Kidney capillary endothelial cell (primary cell): ENCODE results near the gene PKN1.

Experiments
- DNase-seq: peaks from one replicate; pipeline ENCODE4 v3.0.0-alpha.2; 2018; ENCODE audit warnings: low spot score

Gene PKN1

GRCh38 chr19:14515501-14516047 is 82.5 kb downstream of the PKN1 start:
- no peak for DNase-seq

GRCh38 chr19:14516048-14516534 is 83.0 kb downstream of the PKN1 start:
- no peak for DNase-seq

DNA sequence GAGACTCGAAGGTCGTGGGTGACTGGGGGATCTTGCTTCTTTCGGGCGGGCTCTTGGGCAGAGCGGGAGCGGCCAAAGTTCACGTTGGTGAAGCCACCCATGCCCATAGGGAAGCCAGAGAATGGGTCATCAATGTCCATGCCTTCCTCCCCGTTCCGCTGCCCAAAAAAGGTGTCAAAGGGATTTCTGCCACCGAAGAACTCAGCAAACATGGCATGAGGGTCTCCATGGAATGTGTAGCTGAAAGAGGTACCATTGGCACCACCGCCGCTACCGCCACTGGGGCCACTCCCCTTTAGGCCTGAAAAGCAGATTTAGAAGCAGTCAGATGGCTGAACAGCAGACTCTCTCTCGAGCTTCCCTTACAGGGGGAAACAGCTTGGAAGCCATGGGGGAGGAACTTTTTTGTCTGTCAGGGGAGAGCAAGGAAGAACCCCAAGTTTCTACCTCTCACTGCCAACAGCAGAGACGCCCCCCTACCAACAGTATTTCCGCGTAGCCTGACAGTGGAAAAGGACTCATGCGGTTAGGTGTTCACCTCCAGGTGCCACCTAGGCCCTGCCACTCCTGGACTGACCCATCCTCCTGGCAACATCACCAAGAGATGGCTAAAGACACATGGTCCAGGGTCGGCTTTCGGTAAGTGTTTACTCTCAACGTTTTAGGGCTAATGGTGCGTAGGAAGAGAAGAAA is 83.8 kb downstream of the PKN1 start:
- no peak for DNase-seq

- DNase-seq: no peak
Measured at GRCh38 chr19:14517446-14517839, 84.3 kb downstream of the PKN1 start.

GRCh38 chr19:14517840-14518505 is 84.9 kb downstream of the PKN1 start, which contains the start of gene DNAJB1:
Gene DNAJB1 (minus strand): TSS chr19:14518397. CDS start chr19:14518349, 48 bp downstream.
- DNase-seq: peak; percentile 55

DNA sequence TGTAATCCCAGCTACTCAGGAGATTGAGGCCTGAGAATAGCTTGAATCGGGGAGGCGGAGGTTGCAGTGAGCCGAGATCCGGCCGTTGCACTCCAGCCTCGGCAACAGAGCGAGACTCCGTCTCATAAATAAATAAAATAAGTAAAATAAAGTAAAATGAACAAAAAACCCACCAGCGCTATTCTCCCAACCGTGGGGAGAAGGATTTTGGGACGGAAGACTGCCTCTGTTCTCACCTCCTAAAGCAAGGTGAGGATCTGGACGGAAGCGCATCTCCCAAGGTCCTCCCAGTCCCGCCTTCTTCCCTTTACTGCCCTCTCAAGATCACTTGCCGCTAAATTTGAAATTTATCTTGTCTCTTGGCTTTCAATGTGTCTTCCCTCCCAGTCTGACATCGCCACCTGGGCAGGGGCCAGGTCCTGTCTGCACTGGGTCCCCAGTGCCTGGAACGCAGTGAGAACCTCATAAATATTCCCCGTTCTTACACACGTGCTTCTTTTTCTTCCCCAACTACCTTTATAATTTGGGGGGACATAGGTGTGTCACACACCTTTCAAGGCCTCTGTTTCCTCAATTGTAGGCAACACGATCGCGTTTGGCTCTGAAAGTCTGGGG is 86.2 kb downstream of the PKN1 start:
- no peak for DNase-seq

- peak; percentile 95 for DNase-seq
Measured at GRCh38 chr19:14519860-14520407, 86.8 kb downstream of the PKN1 start.

DNA sequence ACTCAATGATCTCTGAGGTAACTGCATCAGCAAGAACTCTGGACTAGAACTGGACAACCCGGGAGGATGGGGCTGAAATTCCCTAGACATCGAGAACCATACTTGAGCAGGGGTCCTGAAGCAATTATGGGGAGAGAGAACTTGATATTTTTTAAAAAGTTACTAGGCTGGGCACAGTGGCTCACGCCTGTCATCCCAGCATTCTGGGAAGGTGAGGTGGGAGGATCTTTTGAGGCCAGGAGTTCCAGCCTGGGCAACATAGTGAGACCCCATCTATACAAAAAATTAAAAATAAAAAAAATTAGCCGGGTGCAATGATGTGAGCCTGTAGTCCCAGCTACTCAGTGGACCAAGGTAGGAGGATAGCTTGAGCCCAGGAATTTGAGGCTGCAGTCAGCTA is 87.4 kb downstream of the PKN1 start:
- no peak for DNase-seq
